C4-2B (cell line): ENCODE measurements around the gene PLOD2.

Source experiments
- H3K27ac ChIP-seq: fragments of 450-650 bp; 2 replicates; pipeline ENCODE4 v1.5.1; 2017
- CTCF ChIP-seq: fragments of 450-650 bp; conservative IDR thresholded peaks from 2 replicates; pipeline ENCODE4 v1.5.1; 2017; ENCODE audit warnings: mild to moderate bottlenecking
- ZFX ChIP-seq: fragments of 450-650 bp; IDR thresholded peaks from 2 replicates; pipeline ENCODE4 v1.6.1; 2017

The PLOD2 gene

GRCh38 chr3:146111337-146111736 is 49.6 kb downstream of the PLOD2 start:
- H3K27ac ChIP-seq = no peak overlapping the region
- TF ChIP-seq ZFX = no peak
- TF ChIP-seq CTCF = no peak

- H3K27ac ChIP-seq = no peak overlapping the region
- TF ChIP-seq CTCF (no peak), ZFX (no peak)
These were observed 50.8 kb downstream of the PLOD2 start for GRCh38 chr3:146110161-146110560.

DNA sequence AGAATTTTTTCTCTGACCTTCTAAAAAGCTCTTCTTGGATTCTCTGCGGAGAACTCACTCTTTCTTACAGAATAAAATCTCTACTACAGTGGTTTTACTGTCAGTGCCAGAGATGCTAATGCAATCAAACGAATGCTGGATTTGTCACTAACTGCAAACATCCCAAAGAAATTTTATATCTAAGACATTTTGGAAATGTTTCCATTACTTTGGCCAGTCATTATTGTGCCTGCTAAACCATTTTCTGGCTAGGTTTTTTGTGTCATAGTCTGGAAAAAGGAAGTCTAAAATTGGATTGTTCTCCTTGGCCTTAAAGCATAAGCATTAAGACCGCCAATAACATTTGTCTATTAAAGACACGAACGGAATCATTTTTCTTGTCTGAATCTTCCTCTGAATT is 54.0 kb downstream of the PLOD2 start:
- H3K27ac ChIP-seq = no peak overlapping the region
- TF ChIP-seq ZFX (no peak), CTCF (no peak)

DNA sequence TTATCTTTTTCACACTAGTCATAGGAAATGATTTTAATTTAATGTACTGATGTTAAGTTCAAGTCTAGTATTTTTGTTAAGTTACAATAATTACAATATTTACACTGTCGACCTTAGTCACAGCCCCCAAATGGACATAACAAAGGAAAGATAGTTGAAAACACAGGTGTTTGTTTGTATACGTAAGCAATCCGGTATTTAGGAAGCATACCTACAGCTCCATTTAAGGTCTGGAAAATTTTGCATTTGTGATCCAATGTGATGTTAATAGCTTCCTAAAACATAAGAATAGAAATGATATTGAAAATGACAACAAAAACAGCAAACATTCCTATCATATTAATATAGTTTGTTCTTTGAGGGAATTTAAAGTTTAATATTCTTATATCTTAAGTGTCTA is 56.9 kb downstream of the PLOD2 start:
- TF ChIP-seq ZFX = no peak
- no peak for TF ChIP-seq CTCF
- no peak overlapping the region for H3K27ac ChIP-seq

DNA sequence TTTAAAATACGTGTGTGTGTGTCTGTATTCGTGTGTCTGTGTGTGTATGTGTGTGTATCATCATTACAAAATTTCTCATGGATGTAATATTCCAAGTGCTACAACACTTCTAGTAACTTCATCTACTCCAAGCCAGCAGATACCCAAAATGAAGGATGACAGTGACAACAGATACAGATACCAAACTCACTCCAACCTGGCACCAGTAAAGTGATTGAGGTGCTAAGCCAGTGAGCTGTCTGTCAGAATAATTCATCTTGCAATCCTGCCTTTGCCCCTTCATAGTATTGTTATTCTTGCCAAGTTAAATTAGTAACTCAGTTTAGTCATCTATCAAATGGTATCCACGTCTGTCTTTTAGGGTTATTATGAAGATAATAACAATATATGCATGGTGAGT is 58.1 kb downstream of the PLOD2 start:
- H3K27ac ChIP-seq = no peak overlapping the region
- TF ChIP-seq CTCF = no peak
- TF ChIP-seq ZFX = no peak

DNA sequence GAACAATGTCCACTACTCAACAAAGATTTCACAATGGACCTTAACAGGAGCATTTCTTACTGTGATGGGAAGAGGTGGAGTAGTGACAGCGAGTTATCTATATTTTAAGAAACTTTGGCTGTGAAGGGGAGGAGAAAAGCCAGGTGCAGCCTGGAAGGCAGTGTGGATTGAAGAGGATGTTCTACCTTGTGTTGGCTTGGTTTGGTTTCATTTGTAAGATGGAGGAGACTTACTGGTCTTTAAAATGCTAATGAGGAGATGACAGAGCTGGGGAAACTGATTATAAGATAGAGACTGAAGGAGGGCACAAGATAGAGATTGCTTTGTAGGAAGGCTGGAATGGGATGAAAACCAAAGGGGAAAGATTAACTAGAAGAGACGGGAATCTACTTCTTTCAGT is 59.4 kb downstream of the PLOD2 start:
- TF ChIP-seq CTCF (no peak), ZFX (no peak)
- no peak overlapping the region for H3K27ac ChIP-seq

DNA sequence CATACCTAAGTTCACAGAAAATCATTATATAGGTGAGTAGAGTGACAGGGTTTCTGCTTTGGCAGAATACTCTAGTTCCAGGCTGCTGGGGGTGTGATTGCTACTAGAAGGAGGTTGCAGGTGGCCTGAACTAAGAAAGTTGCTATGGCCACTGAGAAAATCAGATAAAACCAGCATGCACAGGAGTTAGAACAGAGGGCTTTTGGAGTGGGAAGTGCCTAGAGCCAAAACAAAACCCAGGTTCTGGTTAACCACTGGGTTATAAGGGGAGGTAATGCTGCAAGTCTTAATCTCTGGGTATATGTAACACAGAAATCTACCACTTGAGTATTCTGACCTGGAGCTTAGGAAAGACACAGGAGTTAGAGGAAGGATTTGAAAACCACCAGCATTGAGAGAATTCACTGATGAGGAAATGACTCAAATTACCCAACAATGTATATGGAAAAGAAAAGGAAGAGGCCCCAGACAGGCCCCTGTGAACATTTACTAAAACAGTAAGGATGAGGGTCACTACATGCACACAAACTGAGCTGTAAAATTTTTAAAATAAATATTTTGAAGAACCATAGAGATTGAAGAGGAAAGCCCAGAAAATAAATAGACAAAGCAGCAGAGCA is 60.0 kb downstream of the PLOD2 start:
- no peak for TF ChIP-seq CTCF
- no peak for TF ChIP-seq ZFX
- no peak overlapping the region for H3K27ac ChIP-seq
